ENCODE measurements around the gene RWDD4.

Gene RWDD4

GRCh38 chr4:183686461-183686860 lies 27.5 kb upstream of the RWDD4 start:
- no peak overlapping the region for H3K27ac ChIP-seq
- TF ChIP-seq, protein P1, sequence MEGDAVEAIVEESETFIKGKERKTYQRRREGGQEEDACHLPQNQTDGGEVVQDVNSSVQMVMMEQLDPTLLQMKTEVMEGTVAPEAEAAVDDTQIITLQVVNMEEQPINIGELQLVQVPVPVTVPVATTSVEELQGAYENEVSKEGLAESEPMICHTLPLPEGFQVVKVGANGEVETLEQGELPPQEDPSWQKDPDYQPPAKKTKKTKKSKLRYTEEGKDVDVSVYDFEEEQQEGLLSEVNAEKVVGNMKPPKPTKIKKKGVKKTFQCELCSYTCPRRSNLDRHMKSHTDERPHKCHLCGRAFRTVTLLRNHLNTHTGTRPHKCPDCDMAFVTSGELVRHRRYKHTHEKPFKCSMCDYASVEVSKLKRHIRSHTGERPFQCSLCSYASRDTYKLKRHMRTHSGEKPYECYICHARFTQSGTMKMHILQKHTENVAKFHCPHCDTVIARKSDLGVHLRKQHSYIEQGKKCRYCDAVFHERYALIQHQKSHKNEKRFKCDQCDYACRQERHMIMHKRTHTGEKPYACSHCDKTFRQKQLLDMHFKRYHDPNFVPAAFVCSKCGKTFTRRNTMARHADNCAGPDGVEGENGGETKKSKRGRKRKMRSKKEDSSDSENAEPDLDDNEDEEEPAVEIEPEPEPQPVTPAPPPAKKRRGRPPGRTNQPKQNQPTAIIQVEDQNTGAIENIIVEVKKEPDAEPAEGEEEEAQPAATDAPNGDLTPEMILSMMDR (conservative IDR thresholded peaks at IDR 0.05) = no peak

DNA sequence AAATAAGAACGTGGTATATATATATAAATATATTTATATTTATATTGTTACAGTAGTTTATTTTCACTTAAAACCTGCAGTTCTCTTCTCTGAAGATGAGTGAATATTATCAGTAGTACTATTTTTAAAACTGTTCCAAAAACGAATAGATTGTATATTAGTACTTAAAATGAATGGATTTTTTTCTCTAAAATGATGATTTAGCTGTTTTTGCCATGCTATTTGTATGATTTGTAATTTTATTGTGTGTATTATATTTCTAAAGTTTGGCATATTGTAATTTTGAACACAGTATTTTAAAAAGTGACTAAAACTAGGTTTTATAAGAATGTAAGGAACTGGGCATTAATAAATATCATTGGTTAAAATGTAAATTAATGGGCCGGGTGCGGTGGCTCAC lies 22.1 kb upstream of the RWDD4 start:
- no peak overlapping the region for H3K27ac ChIP-seq
- TF ChIP-seq, protein P1 (conservative IDR thresholded peaks at IDR 0.05) = no peak

GRCh38 chr4:183675625-183676024 lies 16.6 kb upstream of the RWDD4 start:
- TF ChIP-seq, protein P1 (conservative IDR thresholded peaks at IDR 0.05) = no peak
- no peak overlapping the region for H3K27ac ChIP-seq

DNA sequence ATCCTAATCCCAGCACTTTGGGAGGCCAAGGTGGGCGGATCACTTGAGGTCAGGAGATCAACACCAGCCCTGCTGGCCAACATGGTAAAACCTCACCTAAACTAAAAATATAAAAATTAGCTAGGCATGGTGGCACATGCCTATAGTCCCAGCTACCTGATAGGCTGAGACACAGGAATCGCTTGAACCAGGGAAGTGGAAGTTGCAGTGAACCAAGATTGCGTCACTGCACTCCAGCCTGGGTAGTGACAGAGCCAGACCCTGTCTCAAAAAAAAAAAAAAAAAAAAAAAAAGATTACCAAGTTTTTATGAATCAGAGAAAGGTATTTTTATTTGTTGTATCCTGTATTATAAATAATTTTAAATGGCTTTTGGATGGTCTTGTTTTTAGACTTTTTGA lies 15.2 kb upstream of the RWDD4 start:
- H3K27ac ChIP-seq = no peak overlapping the region; the same call in 1 of the 2 replicates
- TF ChIP-seq, protein P1 (conservative IDR thresholded peaks at IDR 0.05) = no peak

DNA sequence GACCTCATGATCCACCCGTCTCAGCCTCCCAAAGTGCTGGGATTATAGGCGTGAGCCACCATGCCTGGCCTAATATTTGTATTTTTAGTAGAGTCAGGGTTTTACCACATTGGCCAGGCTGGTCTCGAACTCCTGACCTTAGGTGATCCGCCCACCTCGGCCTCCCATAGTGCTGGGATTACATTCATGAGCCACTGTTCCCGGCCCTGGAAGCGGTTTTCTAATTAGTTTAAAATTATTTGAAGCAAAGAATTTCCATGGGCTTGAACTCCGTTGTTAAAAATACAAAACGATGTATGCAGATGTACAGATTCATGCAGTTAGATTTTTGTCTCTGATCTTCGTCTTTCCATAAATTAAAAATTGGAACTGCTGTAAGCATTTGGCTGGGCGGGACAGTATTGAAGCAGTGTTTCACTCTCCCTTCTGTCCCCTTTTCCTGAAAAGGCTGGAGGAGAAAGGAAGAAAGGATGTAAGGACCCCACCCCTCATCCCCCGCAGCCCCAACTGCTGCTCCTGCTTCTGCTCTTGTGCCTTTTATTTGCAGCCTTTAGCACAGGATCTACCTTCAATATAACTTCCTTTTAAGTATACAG lies 12.1 kb upstream of the RWDD4 start:
- TF ChIP-seq, protein P1 (conservative IDR thresholded peaks at IDR 0.05) = no peak
- peak overlapping the region; percentile 81 for H3K27ac ChIP-seq

DNA sequence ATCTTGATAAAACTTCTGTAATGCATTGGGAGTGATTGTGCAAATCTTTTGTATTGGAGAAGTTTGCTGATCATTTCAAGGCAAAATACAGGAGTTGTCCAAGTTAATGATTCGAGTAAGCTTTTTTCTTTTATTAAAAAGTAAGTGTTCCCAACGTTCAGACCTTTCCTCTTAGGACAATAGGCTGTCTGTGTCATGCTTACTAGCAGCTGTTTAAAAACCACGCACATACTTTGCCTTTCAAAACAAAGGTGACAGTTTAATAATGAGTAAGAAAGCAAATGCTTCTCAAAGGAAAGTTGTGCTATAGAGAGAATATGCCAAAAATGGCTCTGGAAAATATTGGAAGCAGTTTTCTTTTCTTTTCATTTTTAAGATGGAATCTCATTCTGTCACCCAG lies 11.3 kb upstream of the RWDD4 start:
- TF ChIP-seq, protein P1 (conservative IDR thresholded peaks at IDR 0.05) = no peak
- no peak overlapping the region; the same call in 1 of the 2 replicates for H3K27ac ChIP-seq

- TF ChIP-seq, protein P1 (conservative IDR thresholded peaks at IDR 0.05) = no peak
- H3K27ac ChIP-seq = no peak overlapping the region
Observed at GRCh38 chr4:183666088-183666487, 7.1 kb upstream of the RWDD4 start.

All from VCaP (cell line).